Measurements from ENCODE around the gene MAST2. TPM values are rescaled to one million over a fixed set of nuclear protein-coding genes. Genes with fewer than 3 reads are reported as not detected.

Gene MAST2
- polyA plus RNA-seq, 10 donors: 62.0 to 96.6 (median 70.6) TPM

DNA sequence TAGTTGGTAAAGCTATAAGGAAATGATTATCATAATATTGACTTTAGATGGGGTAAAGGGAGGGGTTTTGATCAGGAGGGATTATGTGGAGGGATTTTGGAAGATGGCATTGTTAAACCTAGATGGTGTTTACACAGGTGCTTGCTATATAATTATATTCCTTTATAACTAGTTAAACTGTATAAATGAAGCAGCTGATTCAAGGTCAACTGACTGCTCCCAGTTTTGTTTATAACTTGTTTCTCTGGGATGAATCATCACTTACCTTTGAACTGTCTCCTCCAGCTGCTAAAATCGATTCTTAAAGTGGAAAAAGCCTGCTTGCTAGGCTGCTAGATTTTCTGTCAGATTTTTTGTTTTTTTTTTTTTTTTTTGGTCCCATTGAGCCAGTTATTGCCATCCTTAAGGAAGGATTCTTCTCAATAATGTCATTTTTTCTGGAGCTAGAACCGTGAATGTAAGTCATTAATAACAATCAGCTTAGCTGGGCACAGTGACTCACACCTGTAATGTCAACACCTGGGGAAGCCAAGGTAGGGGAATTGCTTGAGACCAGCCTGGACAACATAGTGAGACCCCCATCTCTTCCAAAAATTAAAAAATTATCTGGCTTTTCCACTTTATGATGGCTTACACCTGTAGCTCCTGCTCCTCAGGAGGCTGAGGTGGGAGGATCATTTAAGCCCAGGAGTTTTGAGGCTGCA, 175.8 kb downstream of the MAST2 start:
- DNase-seq: no peak

DNA sequence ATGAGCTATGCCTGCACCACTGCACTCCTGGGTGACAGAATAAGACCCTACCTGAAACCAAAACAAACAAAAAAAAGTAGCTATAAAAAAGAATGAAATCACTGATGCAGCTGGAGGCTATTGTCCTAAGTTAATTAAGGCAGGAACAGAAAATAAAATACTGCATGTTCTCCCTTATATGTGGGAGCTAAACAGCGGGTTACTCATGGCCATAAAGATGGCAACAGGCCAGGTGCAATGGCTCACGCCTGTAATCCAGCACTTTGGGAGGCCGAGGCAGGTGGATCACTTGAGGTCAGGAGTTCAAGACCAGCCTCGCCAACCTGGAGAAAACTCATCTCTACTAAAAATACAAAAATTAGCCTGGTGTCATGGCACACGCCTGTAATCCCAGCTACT, 176.4 kb downstream of the MAST2 start:
- no peak for DNase-seq

DNA sequence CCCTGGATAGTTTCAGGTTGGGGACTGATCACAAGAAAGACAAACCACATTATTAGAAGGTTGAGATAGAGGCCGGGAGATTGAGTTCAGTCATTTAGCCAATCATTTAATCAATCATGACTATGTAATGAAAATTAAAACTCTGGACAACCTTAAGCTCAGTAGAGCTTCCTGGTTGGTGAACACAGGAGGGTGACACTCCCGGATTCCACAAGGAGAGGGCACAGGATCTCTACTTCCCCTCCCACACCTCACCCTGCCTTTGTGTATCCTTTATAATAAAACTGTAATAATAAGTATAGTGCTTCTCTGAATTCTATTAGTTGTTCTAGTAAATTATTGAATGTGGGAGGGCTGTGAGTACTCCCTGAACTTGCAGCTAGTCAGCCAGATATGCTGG, 178.9 kb downstream of the MAST2 start:
- no peak for DNase-seq

DNA sequence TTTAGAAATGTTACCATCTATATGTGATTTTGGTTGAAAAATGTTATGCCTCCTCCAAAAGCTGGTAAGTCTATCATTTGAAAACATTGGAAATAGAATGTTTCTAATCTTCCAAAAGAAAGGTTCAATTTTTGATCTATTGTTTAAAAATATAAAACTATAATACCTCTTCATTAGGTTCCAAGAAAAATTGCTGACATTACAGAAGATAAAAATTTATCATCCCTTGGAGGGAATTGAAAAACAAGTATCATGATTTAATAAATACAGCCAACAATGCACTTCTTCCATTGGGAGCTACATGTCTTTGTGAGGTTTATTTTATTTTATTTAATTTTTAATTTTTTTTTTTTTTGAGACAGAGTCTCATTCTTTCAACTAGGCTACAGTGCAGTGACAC, 180.6 kb downstream of the MAST2 start:
- no peak for DNase-seq

DNA sequence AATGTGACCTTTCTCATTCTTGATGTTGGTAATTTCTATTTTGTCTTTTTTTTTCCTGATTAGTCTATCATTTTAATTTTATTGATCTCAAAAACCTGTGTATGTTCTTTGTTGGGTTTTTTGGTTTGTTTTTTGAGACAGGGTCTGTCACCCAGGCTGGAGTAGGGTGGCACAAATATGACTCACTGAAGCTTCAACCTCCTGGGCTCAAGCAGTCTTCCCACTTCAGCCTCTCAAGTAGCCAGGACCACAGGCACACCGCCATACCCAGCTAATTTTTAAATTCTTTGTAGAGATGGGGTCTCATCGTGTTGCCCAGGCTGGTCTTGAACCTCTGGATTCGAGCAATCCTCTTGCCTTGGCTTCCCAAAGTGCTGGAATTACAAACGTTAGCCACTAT, 183.8 kb downstream of the MAST2 start:
- no peak for DNase-seq

DNA sequence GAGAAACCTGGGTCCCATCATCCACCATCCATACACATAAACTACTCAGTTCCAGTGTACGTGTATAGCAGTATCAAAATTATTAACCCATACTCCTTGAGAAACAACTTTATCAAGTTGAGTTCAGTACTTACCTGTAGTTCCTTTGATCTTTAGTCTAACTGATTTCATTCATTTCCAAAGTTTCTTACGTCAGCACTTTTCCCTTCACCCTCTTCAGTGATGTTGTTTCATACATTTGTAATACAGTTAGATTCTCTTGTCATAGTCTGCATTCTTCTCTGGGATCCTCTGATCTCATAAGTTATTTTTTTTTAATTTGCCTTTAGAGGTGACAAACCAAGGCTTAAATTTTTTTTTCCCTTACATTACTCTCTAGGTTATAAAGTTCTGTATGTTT, 185.8 kb downstream of the MAST2 start:
- no peak for DNase-seq

DNA sequence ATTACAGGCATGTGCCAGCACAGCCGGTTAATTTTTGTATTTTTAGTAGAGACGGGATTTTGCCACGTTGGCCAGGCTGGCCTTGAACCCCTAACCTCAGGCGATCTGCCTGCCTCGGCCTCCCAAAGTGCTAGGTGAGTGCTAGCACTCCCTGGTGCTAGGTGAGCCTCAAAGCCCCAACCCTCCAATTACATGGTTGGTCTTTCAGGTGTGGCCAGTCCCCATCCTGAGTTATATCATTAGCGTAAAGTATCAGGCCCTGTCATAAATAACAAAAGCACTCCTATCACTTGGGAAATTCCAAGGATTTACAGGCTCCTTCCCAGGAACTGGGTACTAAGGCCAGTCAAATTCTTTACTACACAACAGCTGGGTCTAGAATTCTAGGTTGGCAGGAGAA, 191.0 kb downstream of the MAST2 start:
- DNase-seq: no peak

DNA sequence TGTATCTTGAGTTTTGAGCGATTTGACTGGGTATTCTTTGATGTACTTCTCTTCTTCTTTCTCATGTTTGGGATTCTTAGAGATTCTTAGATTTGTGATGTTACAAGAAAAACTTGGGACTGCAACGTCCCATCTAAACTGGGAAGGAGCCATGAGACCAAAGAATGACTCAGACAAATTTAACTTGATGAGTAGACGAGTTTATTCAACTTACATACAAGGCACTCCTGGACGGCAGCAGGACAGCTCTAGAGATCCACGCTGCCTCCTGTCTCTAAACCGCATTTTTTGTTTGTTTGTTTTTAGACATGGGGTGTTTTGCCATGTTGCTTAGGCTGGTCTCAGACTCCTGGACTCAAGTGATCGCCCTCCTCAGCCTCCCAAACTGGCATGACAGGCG, 191.9 kb downstream of the MAST2 start:
- DNase-seq: no peak

DNA sequence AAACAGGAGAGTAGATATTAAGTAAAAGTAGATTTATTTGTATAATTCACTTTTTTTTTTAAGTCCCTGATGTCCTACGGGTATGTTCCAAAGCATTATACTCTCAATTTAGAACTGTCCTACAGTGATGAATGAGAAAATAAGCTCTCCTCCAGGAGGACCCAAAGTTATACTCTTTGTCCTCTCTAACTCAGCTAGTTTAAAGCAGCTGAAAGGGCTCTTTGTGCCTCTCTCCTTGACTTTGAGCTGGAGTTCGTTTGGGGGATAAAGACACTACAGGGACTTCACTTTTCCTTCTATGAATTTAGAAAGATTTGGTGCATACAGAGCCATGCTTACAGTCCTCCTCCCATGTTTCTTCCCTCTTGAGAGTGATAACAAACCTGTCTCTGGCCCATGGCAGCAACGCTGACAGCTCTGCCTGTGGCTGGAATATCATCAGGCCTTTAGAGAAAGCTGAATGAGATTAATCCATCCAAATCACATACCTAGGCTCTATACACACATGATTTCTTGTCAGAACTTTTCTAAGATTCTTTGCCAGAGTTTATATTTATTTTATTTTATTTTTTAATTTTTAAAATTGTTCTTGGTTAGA, 194.7 kb downstream of the MAST2 start:
- no peak for DNase-seq

DNA sequence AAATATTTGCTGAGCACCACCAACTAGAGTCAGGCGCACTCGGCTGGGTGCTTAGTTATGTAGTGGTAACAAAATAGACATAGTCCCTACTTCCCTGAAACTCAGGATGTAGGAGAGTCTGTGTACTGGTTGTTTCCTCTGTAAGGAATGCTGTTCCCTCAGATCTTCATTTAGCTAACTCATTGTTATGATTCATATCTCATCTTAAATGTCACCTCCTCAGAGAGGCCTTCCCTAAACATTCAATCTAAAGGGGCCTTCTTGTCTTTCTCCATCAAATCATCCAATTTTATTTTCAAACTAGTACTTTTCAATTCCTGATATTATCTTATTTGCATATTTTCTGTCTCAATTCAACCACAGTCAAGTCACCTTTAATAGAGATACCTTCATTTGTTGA, 196.1 kb downstream of the MAST2 start:
- no peak for DNase-seq

DNA sequence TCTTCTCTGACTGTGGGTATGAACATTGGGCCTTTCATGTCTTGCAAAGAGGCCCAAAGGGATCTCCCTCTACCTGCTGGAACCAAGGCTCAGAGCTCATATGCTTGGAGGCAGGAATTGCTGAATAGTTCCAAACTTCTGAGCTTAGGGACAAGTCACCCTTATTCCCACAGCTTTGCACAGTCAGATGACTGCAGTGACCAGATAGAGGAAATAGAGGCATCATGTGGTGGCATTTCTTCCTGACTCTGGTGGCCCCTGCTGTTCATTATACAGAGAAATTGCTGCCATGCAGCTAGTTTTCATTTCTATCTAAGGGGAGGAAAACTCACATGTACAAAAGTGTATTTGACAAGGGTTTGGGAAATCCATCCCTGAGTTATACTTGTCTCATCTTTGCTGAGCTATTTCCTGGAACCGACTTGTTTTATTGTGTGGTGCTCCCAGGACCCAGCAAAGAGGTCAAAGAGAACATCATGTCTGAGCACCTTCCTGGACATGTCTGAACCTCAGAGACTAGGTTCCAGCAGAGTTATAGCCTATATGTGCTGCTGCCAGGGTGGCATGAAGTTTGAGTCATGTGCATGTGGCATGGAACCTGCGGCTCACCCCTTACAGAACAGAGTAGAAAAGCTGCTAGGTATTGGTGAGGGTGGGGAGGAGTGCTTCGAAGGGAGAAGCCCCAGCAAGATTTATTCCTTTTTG, 197.8 kb downstream of the MAST2 start:
- no peak for DNase-seq

DNA sequence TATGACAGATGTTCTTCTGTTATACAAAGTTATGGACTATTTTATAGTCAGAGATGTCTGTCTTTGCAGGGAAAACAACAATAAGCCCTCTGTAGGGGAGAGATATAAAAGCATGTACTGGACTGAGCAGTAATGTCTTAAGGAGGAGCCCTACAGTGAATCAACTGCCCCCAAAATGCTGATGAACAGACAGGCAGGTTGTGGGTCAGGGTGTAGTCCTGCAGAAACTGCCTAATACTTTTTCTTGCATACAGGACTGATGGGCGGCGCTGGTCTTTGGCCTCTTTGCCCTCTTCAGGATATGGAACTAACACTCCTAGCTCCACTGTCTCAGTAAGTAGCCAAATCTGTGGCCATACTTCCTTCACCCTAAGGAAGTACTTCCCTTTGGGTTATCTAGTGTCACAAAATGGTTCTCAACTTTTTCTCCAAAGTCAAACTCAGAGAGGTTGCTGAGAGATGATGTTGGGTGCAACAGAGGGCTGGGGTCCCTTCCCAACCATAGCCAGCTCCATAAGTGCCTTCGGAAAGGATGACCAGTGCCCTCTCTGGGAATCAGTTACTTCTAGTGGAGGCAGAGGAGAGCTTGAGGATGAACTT, 199.2 kb downstream of the MAST2 start:
- no peak for DNase-seq

DNA sequence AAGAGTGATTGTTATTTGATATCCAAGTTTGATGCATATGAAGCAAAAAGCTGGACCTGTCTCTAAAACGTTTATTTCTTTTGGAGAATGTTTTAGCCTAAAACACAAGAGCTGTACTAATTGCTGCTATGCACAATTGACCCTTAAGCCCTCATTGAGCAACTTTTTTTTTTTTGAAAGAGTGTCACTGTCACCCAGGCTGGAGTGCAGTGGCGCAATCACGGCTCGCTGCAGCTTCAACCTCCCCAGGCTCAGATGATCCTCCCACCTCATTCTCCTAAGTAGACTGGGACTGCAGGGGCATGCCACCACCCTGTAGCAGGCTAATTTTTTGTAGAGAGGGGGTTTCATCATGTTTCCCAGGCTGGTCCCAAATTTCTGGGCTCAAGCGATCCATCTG, 199.9 kb downstream of the MAST2 start:
- DNase-seq: no peak

DNA sequence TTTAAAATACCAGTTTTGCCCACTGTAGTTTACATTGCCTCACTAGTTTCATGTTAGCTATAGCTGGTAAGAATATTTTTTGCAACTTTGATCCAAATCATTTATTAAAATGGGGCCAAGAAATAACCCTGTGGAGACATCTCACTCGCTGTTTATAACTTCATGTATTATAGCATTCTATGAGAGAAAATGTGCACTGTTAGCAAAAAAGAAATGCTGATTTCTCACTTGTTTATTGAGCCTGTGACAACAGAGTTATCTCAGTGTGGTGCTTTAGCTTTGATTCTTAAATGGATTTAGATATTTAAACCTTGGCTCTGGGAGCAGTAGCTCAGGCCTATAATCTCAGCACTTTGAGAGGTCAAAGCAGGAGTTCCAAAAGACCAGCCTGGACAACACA, 201.1 kb downstream of the MAST2 start:
- DNase-seq: no peak

DNA sequence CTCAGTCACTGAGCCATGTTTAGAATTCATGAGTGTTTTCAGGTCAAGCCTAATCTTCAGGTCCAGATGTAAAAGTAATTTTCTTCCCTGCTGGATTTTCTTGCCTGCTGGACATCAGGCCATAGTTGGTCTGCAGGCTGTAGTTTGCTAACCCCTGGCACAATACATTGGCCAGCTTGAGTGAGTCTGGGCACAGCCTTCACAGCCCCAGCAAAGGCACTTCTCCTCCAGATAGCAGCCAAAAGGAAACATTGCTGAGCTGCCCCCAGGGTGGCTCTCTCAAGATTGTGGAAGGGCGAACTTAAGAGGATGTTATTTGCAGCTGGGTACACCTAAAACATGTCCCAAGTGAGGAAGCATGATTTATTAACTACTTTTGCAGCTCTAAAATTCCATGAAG, 202.2 kb downstream of the MAST2 start:
- no peak for DNase-seq

DNA sequence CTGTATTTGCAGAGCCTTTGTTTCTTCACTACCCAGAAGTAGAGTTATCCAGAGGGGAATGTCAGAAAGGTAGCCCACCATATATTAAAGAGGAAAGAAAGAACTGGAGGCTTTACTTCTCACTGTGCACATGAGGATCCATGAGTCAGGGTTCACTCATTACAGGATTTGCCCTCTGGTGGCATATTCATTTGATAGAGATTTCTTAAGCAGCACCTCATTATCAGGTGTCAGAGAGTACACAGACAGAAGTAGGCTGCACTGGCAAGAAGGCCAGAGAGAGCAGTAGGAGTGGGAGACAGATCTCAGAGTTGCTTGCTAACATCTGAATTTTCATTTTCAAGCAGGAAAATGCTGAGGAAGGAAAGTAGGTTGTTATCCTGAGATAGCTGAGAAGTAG, 205.2 kb downstream of the MAST2 start:
- DNase-seq: no peak

DNA sequence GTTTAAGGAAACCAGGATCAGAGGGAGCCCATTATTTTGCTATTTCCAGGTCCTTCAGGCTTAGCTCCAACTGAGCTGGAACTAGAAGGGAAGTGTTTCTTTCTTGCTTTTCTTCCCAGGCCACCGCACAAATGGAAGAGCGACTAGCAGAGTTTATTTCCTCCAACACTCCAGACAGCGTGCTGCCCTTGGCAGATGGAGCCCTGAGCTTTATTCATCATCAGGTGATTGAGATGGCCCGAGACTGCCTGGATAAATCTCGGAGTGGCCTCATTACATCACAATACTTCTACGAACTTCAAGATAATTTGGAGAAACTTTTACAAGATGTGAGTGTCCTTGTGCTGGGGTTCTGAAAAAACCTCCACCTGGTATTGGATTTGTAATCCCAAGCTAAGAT, 207.2 kb downstream of the MAST2 start:
- no peak for DNase-seq

DNA sequence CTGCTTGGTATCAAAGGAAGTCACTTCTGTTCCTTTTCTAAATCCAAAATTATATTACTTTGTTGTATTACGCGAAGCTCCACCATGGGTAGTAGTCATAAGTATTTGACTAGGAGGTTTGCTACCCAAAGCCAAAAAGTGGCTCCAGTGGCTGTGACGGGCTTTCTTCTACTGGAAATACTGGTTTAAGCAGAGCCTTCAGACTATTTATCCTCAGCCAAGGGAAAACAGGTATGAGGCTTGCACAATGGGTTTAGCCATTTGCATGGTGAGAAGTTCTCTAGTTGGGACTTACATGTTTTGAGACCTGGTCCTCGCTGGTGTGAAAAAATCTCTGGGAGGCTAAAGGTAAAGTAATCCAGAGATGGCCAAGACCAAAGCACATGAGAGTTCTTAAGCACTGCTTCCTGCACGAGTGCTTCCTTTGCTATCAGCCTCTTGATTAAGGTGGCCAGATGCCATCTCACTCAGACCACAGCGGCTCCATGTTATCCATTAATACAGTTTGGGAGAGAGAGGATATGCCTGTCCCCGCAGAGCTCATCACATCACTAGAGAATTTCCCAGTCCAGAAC, 207.8 kb downstream of the MAST2 start:
- DNase-seq: no peak

DNA sequence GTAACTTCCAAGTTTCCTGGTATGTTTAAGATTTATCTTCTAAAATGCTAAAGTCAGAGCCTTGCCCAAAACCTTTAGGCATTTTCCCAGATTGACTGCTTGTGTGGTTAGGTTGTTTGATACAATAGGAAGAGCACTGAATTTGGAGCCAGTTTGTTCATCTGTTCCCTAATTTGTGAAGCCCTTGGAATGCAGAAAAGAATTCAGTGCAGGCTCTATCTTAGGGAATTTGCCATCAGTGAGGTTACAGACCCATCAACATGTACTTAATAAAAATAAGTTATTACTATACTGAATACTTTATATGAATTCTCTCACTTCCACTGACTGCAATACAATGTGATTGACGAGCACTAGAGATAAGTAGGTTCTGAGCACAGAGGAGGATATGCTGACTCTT, 208.8 kb downstream of the MAST2 start:
- DNase-seq: no peak

DNA sequence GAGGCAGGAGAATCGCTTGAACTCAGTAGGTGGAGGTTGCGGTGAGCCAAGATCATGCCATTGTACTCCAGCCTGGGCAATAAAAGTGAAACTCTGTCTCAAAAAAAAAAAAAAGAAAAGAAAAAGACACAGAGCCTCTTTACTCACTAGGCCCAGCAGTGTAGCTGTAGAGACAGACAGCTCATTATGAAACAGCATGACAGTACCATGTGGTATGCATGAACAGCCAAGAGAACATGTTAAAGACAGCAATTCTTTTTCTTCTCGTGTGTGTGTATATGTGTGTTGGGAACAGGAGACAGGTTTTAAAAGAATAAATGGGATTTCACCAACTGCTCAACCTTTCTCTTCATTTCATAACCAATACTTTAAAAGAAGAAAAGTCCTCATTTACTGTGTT, 210.2 kb downstream of the MAST2 start:
- DNase-seq: no peak

DNA sequence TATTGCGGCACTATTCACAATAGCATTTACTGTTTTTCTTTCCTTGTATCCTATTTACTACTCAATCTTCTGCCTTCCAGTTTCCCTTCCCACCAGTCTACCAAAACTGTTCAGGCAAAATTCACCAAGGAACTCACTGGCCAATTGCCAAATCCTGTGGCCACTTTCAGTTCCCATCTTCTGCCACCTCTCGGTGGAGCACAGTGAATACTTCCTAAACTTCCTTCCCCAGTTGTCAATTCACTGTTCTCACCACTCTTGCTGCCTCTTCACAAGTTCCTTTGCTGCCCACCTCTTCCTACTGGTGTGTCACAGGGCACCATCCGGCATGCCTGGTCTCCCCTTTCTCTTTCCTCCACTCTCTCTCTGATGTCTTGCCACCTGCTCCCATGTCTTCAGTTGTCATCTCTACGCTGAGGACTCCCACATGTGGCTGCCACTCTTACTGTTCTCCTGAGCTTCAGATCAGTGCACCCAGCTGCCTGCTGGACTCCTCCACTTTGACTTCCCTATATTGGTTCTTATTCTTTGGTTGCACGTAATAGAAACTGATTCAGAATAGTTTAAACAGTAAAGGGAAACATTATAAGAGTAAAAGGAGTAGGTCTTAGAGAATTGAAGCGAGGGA, 214.6 kb downstream of the MAST2 start:
- DNase-seq: no peak

DNA sequence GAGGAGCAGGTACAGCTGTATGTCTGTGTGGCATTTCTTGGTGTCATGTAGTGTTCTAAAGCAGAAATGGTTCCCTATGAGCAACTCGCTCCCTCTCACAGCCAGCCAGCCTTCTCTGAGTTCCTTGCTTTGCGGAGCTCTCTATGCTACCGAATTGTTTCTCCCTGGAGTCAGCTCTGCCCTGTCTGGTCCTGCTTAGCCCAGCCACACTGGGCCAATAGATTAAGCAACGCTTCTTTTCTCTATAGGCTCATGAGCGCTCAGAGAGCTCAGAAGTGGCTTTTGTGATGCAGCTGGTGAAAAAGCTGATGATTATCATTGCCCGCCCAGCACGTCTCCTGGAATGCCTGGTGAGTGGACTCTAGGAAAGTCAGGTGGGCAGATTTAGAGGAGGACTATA, 215.9 kb downstream of the MAST2 start:
- no peak for DNase-seq
